IMR-90 (cell line): ENCODE data around the gene LCP1. TPM values are rescaled to one million over a fixed set of nuclear protein-coding genes. Genes with fewer than 3 reads are reported as not detected.

Experiments used
- ATAC-seq: fragments of 200-7000 bp; cut with Tn5 transposase; 2 replicates; pipeline ENCODE4 v1.9.1; 2020; ENCODE audit warnings: low read depth, mild to moderate bottlenecking, moderate library complexity
- BruUV-seq: library from RNA; stranded (reverse); fragments of 400-500 nt; replicated peaks from 2 replicates; lab custom pipeline; 2021; lab: Mats Ljungman, UMichigan
- CTCF ChIA-PET: fragments of 300-600 bp; formaldehyde crosslinking; extraction: SDS; loops from one replicate; lab custom pipeline; 2021; ENCODE audit warnings: antibody characterized with exemption; lab: Yijun Ruan, JAX
- POLR2A ChIA-PET: fragments of 300-600 bp; sonication (Branson Sonifier 250); formaldehyde crosslinking; loops from one replicate; lab custom pipeline; 2022; ENCODE audit warnings: antibody characterized with exemption; ENCODE audit not compliant: unreplicated experiment; lab: Charles Lee
- DNase-seq: peaks from one replicate; pipeline ENCODE4 v3.0.0; 2013
- H2AFZ ChIP-seq: replicated peaks from 2 replicates; pipeline ENCODE3; 2013; ENCODE audit warnings: low read length, mild to moderate bottlenecking; ENCODE audit not compliant: poor library complexity
- H2AK5ac ChIP-seq: 2 replicates; pipeline ENCODE4 v1.6.1; 2013; ENCODE audit warnings: low read depth, low read length, inconsistent platforms
- H2AK9ac ChIP-seq: replicated peaks from 2 replicates; pipeline ENCODE3; 2013; ENCODE audit warnings: mild to moderate bottlenecking, low read depth, low read length, moderate library complexity; ENCODE audit not compliant: poor library complexity
- H2BK120ac ChIP-seq: 2 replicates; pipeline ENCODE4 v1.6.1; 2013; ENCODE audit warnings: low read depth, low read length, inconsistent platforms
- H2BK15ac ChIP-seq: 3 replicates; pipeline ENCODE4 v1.6.1; 2013; ENCODE audit warnings: low read depth, low read length, inconsistent platforms
- H2BK20ac ChIP-seq: 2 replicates; pipeline ENCODE4 v1.6.1; 2013; ENCODE audit warnings: low read depth, mild to moderate bottlenecking, inconsistent platforms, low read length, moderate library complexity
- H2BK5ac ChIP-seq: 2 replicates; pipeline ENCODE4 v1.6.1; 2013; ENCODE audit warnings: mild to moderate bottlenecking, low read depth, low read length, inconsistent platforms; ENCODE audit not compliant: poor library complexity, severe bottlenecking
- H3K14ac ChIP-seq: replicated peaks from 2 replicates; pipeline ENCODE4 v1.6.1; 2013; ENCODE audit warnings: low read depth, low read length, inconsistent platforms
- H3K18ac ChIP-seq: 2 replicates; pipeline ENCODE4 v1.6.1; 2013; ENCODE audit warnings: low read depth, low read length, control low read depth
- H3K23ac ChIP-seq: 2 replicates; pipeline ENCODE4 v1.6.1; 2013; ENCODE audit warnings: low read depth, low read length, inconsistent platforms
- H3K27ac ChIP-seq: 2 replicates; pipeline ENCODE4 v1.5.1; 2013; ENCODE audit warnings: mild to moderate bottlenecking, control low read depth, low read length; ENCODE audit not compliant: insufficient read depth
- H3K27me3 ChIP-seq: 2 replicates; pipeline ENCODE4 v1.6.1; 2013; ENCODE audit warnings: low read length; ENCODE audit not compliant: control insufficient read depth, insufficient read depth
- H3K36me3 ChIP-seq: 2 replicates; pipeline ENCODE4 v1.6.1; 2013; ENCODE audit warnings: low read length, mixed read lengths; ENCODE audit not compliant: control insufficient read depth, insufficient read depth
- H3K4ac ChIP-seq: 2 replicates; pipeline ENCODE4 v1.6.1; 2013; ENCODE audit warnings: low read depth, low read length, inconsistent platforms
- H3K4me1 ChIP-seq: 2 replicates; pipeline ENCODE4 v1.6.1; 2013; ENCODE audit warnings: low read length, mixed read lengths; ENCODE audit not compliant: control insufficient read depth, insufficient read depth
- H3K4me2 ChIP-seq: 2 replicates; pipeline ENCODE4 v1.6.1; 2013; ENCODE audit warnings: low read depth, mild to moderate bottlenecking, control low read depth, low read length, moderate library complexity
- H3K4me3 ChIP-seq: 2 replicates; pipeline ENCODE4 v1.5.1; 2013; ENCODE audit warnings: low read depth, mild to moderate bottlenecking, control low read depth, low read length, moderate library complexity; ENCODE audit not compliant: insufficient read depth
- H3K56ac ChIP-seq: 2 replicates; pipeline ENCODE4 v1.6.1; 2013; ENCODE audit warnings: low read length, inconsistent platforms; ENCODE audit not compliant: insufficient read depth; ENCODE audit errors: extremely low read depth
- H3K79me1 ChIP-seq, 2 experiments: 2 replicates each; pipeline ENCODE4 v1.6.1; 2013; ENCODE audit warnings: low read length in 2 of 2, inconsistent platforms in 1 of 2, low read depth in 1 of 2
- H3K9ac ChIP-seq: 2 replicates; pipeline ENCODE4 v1.6.1; 2013; ENCODE audit warnings: low read depth, low read length, control low read depth
- H3K9me1 ChIP-seq: 2 replicates; pipeline ENCODE4 v1.6.1; 2013; ENCODE audit warnings: low read length, inconsistent platforms; ENCODE audit not compliant: insufficient read depth
- H3K9me3 ChIP-seq: 2 replicates; pipeline ENCODE4 v1.6.1; 2013; ENCODE audit warnings: low read length; ENCODE audit not compliant: control insufficient read depth, insufficient read depth
- H4K20me1 ChIP-seq: 2 replicates; pipeline ENCODE4 v1.6.1; 2013; ENCODE audit warnings: low read length, inconsistent platforms; ENCODE audit not compliant: insufficient read depth
- H4K5ac ChIP-seq: 2 replicates; pipeline ENCODE4 v1.6.1; 2013; ENCODE audit warnings: mild to moderate bottlenecking, low read depth, low read length, control low read depth
- H4K8ac ChIP-seq, 2 experiments: 2 replicates each; pipeline ENCODE4 v1.6.1; 2013; ENCODE audit warnings: low read depth in 2 of 2, low read length in 2 of 2, control low read depth in 1 of 2, inconsistent platforms in 1 of 2
- H4K91ac ChIP-seq: 2 replicates; pipeline ENCODE4 v1.6.1; 2013; ENCODE audit warnings: low read depth, low read length, inconsistent platforms; ENCODE audit not compliant: insufficient read depth
- BHLHE40 ChIP-seq: fragments of 150-350 bp; IDR thresholded peaks from 2 replicates; pipeline ENCODE4 v1.6.1; 2016; ENCODE audit warnings: mild to moderate bottlenecking, low read depth, low read length
- CHD1 ChIP-seq: IDR thresholded peaks from 2 replicates; pipeline ENCODE4 v1.6.1; 2012; ENCODE audit warnings: low read depth, low read length, improper control_type of control experiment
- ELK1 ChIP-seq: fragments of 150-350 bp; IDR thresholded peaks from 2 replicates; pipeline ENCODE4 v1.6.1; 2016; ENCODE audit warnings: low read depth, mild to moderate bottlenecking, low read length, moderate library complexity, borderline replicate concordance
- FOS ChIP-seq: fragments of 150-350 bp; IDR thresholded peaks from 2 replicates; pipeline ENCODE4 v1.6.1; 2016; ENCODE audit warnings: low read depth, low read length
- MAZ ChIP-seq: IDR thresholded peaks from 2 replicates; pipeline ENCODE4 v1.6.1; 2012; ENCODE audit warnings: low read depth, mild to moderate bottlenecking, low read length, improper control_type of control experiment, moderate library complexity, borderline replicate concordance
- MXI1 ChIP-seq: IDR thresholded peaks from 2 replicates; pipeline ENCODE4 v1.6.1; 2012; ENCODE audit warnings: low read depth, mild to moderate bottlenecking, low read length, moderate library complexity, borderline replicate concordance
- NFE2L2 ChIP-seq: fragments of 150-350 bp; IDR thresholded peaks from 2 replicates; pipeline ENCODE4 v1.6.1; 2016; ENCODE audit warnings: low read depth, mild to moderate bottlenecking, low read length
- POLR2A ChIP-seq: IDR thresholded peaks from 2 replicates; pipeline ENCODE4 v1.6.1; 2012; ENCODE audit warnings: mild to moderate bottlenecking, low read depth, low read length
- RAD21 ChIP-seq: IDR thresholded peaks from 2 replicates; pipeline ENCODE4 v1.6.1; 2012; ENCODE audit warnings: low read length, improper control_type of control experiment
- RCOR1 ChIP-seq: IDR thresholded peaks from 2 replicates; pipeline ENCODE4 v1.6.1; 2012; ENCODE audit warnings: mild to moderate bottlenecking, low read length, improper control_type of control experiment; ENCODE audit not compliant: insufficient replicate concordance
- RFX5 ChIP-seq: IDR thresholded peaks from 2 replicates; pipeline ENCODE4 v1.8.0; 2012; ENCODE audit warnings: low read depth, mild to moderate bottlenecking, low read length, moderate library complexity
- SMC3 ChIP-seq: fragments of 150-350 bp; IDR thresholded peaks from 2 replicates; pipeline ENCODE4 v1.6.1; 2016; ENCODE audit warnings: low read depth, mild to moderate bottlenecking, antibody characterized with exemption, low read length, moderate library complexity
- USF2 ChIP-seq: fragments of 150-350 bp; IDR thresholded peaks from 2 replicates; pipeline ENCODE4 v1.6.1; 2017; ENCODE audit warnings: mild to moderate bottlenecking, antibody characterized with exemption, low read length, low read depth
- whole genome bisulfite sequencing, 2 experiments: methylation state at CpG; one replicate each; pipeline versions ENCODE4 v1.1.5 to v1.1.7; 2013; ENCODE audit warnings: missing lambda C conversion rate in 2 of 2; ENCODE audit not compliant: insufficient read length in 1 of 2; ENCODE audit errors: extremely low coverage in 2 of 2; 5-methylcytosine and 5-hydroxymethylcytosine counted together
- dilution Hi-C: fragments of 300-500 bp; cut with HindIII; formaldehyde crosslinking; loops from one replicate; pipeline ENCODE4 v1.14.3; 2018; ENCODE audit warnings: low sequenced_read_pairs; ENCODE audit not compliant: unreplicated experiment
- in situ Hi-C: fragments of 300-500 bp; cut with MboI; formaldehyde crosslinking; loops from 3 replicates; pipeline ENCODE4 v1.14.3; 2019; ENCODE audit warnings: low sequenced_read_pairs, inconsistent platforms, mixed read lengths
- intact Hi-C: fragments of 100-400 bp; cut with micrococcal nuclease; formaldehyde crosslinking; loops from 2 replicates; pipeline ENCODE4 v1.10.0; 2022
- polyA plus RNA-seq, 3 experiments: library from polyadenylated mRNA; depleted of rRNA; stranded (reverse); fragments of >200 nt; gene quantifications; 2 replicates each; pipeline ENCODE4 v1.2.3, GENCODE V29; 2012; ENCODE audit warnings: low replicate concordance in 1 of 3
- total RNA-seq: library from RNA; depleted of rRNA; stranded (reverse); fragments of >200 nt; gene quantifications from 2 replicates; pipeline ENCODE4 v1.2.3, GENCODE V29; 2012

Gene LCP1
- total and polyA plus RNA-seq, 2 of the 4 experiments (the other 2 are of a cell fraction) = not detected

- TF ChIP-seq BHLHE40 = no peak
Observed at GRCh38 chr13:46149272-46150133, 32.5 kb downstream of the LCP1 start (continued).

GRCh38 chr13:46146898-46147297 is 35.1 kb downstream of the LCP1 start:
- no peak overlapping the region for H3K56ac ChIP-seq
- in situ Hi-C loops = no loop called here
- no peak overlapping the region for H2AK5ac ChIP-seq
- no peaks in the 10 kb centered on the region for H3K9me3 ChIP-seq
- POLR2A ChIA-PET = no interaction called here
- no peak overlapping the region for H2BK20ac ChIP-seq
- H3K36me3 ChIP-seq = no peaks in the 10 kb centered on the region
- no peak overlapping the region for H3K18ac ChIP-seq
- no peaks in the 10 kb centered on the region for H3K9me1 ChIP-seq
- no peaks in the 10 kb centered on the region for H4K20me1 ChIP-seq
- DNase-seq (no peak), ATAC-seq (no peak)
- H3K4me3 ChIP-seq = no peak overlapping the region
- no CpG with 5 or more reads among the region's 3 CpGs for WGBS, 2 experiments
- TF ChIP-seq USF2 = no peak
- TF ChIP-seq RCOR1 = no peak
- TF ChIP-seq NFE2L2 = no peak
- TF ChIP-seq MXI1 = no peak
- no peak for TF ChIP-seq FOS
- TF ChIP-seq RAD21 = no peak
- TF ChIP-seq RFX5 = no peak
- no peak for TF ChIP-seq POLR2A
- TF ChIP-seq SMC3 = no peak
- TF ChIP-seq ELK1 = no peak
- no peak for TF ChIP-seq BHLHE40
- TF ChIP-seq MAZ = no peak
- TF ChIP-seq CHD1 = no peak
- H3K4me2 ChIP-seq = no peak overlapping the region
- H3K27ac ChIP-seq = no peak overlapping the region
- H3K79me1 ChIP-seq = no peaks in the 10 kb centered on the region
- no peak overlapping the region for H2BK5ac ChIP-seq
- H4K8ac ChIP-seq = no peak overlapping the region
- H4K91ac ChIP-seq = no peak overlapping the region
- no peaks in the 10 kb centered on the region for H3K4me1 ChIP-seq
- dilution Hi-C loops = no loop called here
- H2AFZ ChIP-seq = no peak overlapping the region
- no TSS peak for BruUV-seq
- no peak overlapping the region for H2BK15ac ChIP-seq
- no peak overlapping the region for H3K23ac ChIP-seq
- no peak overlapping the region for H4K5ac ChIP-seq
- no peaks in the 10 kb centered on the region; the same call in none of the 2 replicates for H3K27me3 ChIP-seq
- CTCF ChIA-PET = no interaction called here
- no peak overlapping the region for H3K4ac ChIP-seq
- no peak overlapping the region for H3K14ac ChIP-seq
- intact Hi-C loops = no loop called here
- H3K9ac ChIP-seq = no peak overlapping the region
- no peak overlapping the region for H2AK9ac ChIP-seq
- no peak overlapping the region for H2BK120ac ChIP-seq
